GM21390 (cell line): ENCODE measurements around the gene SAPCD2.

Source experiments
- ATAC-seq: cut with Tn5 transposase; IDR thresholded peaks from one replicate; pipeline ENCODE4 v1.9.1; 2021; ENCODE audit not compliant: unreplicated experiment

SAPCD2 gene

GRCh38 chr9:137082222-137082924 lies 12.0 kb upstream of the SAPCD2 start:
- no peak for ATAC-seq

GRCh38 chr9:137080260-137081122 lies 10.1 kb upstream of the SAPCD2 start:
- ATAC-seq = no peak

- no peak for ATAC-seq
Measured at GRCh38 chr9:137079401-137079787, 9.0 kb upstream of the SAPCD2 start.

GRCh38 chr9:137078701-137079400 lies 8.5 kb upstream of the SAPCD2 start:
- no peak for ATAC-seq

- peak; percentile 10 for ATAC-seq
Measured at GRCh38 chr9:137077758-137078693, 7.7 kb upstream of the SAPCD2 start.

GRCh38 chr9:137077010-137077747 lies 6.8 kb upstream of the SAPCD2 start, which contains the start of gene UAP1L1:
TSS of gene UAP1L1 (plus strand) at chr9:137077517. CDS start at chr9:137077533, 16 bp downstream.
- ATAC-seq = peak; percentile 51

GRCh38 chr9:137076636-137077009 lies 6.3 kb upstream of the SAPCD2 start:
- ATAC-seq = no peak

- ATAC-seq = no peak
Measured at GRCh38 chr9:137075275-137075775, 5.0 kb upstream of the SAPCD2 start.

GRCh38 chr9:137074657-137075274 lies 4.4 kb upstream of the SAPCD2 start:
- ATAC-seq = no peak

- ATAC-seq = no peak
Measured at GRCh38 chr9:137073992-137074399, 3.6 kb upstream of the SAPCD2 start.

- no peak for ATAC-seq
Measured at GRCh38 chr9:137071282-137071681, 925 bp upstream of the SAPCD2 start.

GRCh38 chr9:137070906-137071275 lies 534 bp upstream of the SAPCD2 start:
- no peak for ATAC-seq

GRCh38 chr9:137069508-137070091 lies 757 bp downstream of the SAPCD2 start:
- ATAC-seq = no peak

GRCh38 chr9:137068539-137069507 lies 1.5 kb downstream of the SAPCD2 start:
- ATAC-seq = no peak

GRCh38 chr9:137067860-137068538 lies 2.4 kb downstream of the SAPCD2 start:
- no peak for ATAC-seq

GRCh38 chr9:137066096-137066861 lies 4.1 kb downstream of the SAPCD2 start:
- no peak for ATAC-seq
